Muscle of back (tissue), 11 donors: ENCODE results near the gene UBTD1. TPM values are rescaled to one million over a fixed set of nuclear protein-coding genes. Genes with fewer than 3 reads are reported as not detected.
A peak's percentile ranks its signal among the peaks of the same experiment; 100 is the strongest.
"Not testable (repeated sequence)": the region's sequence is repeated elsewhere in the genome, so short reads cannot be mapped to it uniquely, and the experiment has no call there.

Experiments used
- DNase-seq, 3 donors: peaks; one replicate each; pipeline versions ENCODE4 v3.0.0 to v3.0.0-alpha.2; 2013
- polyA plus RNA-seq, 10 donors: library from polyadenylated mRNA; unstranded; fragments of 120-200 nt; gene quantifications; one replicate each; pipeline ENCODE4 v1.2.1, GENCODE V29; 2013; ENCODE audit not compliant: insufficient read length in 10 of 10

Gene UBTD1
- polyA plus RNA-seq, 10 donors: 11.3 to 17.3 (median 14.0) TPM

GRCh38 chr10:97560731-97561381, 62.1 kb downstream of the UBTD1 start:
- DNase-seq: not testable (repeated sequence)

- DNase-seq: not testable (repeated sequence)
Observed at GRCh38 chr10:97561386-97562077, 62.8 kb downstream of the UBTD1 start.

- not testable (repeated sequence) for DNase-seq
Observed at GRCh38 chr10:97562329-97562728, 63.6 kb downstream of the UBTD1 start.

- no peak for DNase-seq
Observed at GRCh38 chr10:97563337-97563736, 64.6 kb downstream of the UBTD1 start.

- DNase-seq: no peak
Observed at GRCh38 chr10:97564776-97565175, 66.1 kb downstream of the UBTD1 start.

- DNase-seq: no peak
Observed at GRCh38 chr10:97566336-97566996, 67.7 kb downstream of the UBTD1 start.

GRCh38 chr10:97567891-97568290, 69.2 kb downstream of the UBTD1 start:
- no peak for DNase-seq

GRCh38 chr10:97570146-97570788, 71.5 kb downstream of the UBTD1 start:
- no peak for DNase-seq

GRCh38 chr10:97570789-97571471, 72.2 kb downstream of the UBTD1 start:
- peak in 2 of 3 donors; percentile 54 to 64 for DNase-seq

- DNase-seq: no peak
Observed at GRCh38 chr10:97571622-97572021, 72.9 kb downstream of the UBTD1 start.

- DNase-seq: peak in 2 of 3 donors; percentile 76 to 84
Observed at GRCh38 chr10:97572214-97572989, 73.7 kb downstream of the UBTD1 start, which contains the start of gene ANKRD2. Gene ANKRD2 (plus strand): TSS chr10:97572779. CDS start chr10:97572789, 10 bp downstream.

GRCh38 chr10:97573021-97573420, 74.3 kb downstream of the UBTD1 start:
- no peak for DNase-seq

- DNase-seq: no peak
Observed at GRCh38 chr10:97573672-97574071, 74.9 kb downstream of the UBTD1 start.

- DNase-seq: peak in 2 of 3 donors; percentile 34 to 70
Observed at GRCh38 chr10:97574374-97575126, 75.8 kb downstream of the UBTD1 start.

GRCh38 chr10:97575127-97575668, 76.5 kb downstream of the UBTD1 start:
- DNase-seq: no peak

GRCh38 chr10:97576487-97576886, 77.8 kb downstream of the UBTD1 start:
- DNase-seq: not testable (repeated sequence)

- no peak for DNase-seq
Observed at GRCh38 chr10:97577701-97578100, 79.0 kb downstream of the UBTD1 start.

- no peak for DNase-seq
Observed at GRCh38 chr10:97578171-97578844, 79.6 kb downstream of the UBTD1 start.
